HG02759 (cell line): ENCODE measurements around the gene GNAZ.
"Not testable (repeated sequence)": the region's sequence is repeated elsewhere in the genome, so short reads cannot be mapped to it uniquely, and the experiment has no call there.

Source experiments
- ATAC-seq: cut with Tn5 transposase; IDR thresholded peaks from one replicate; pipeline ENCODE4 v1.9.1; 2021; ENCODE audit warnings: mild to moderate bottlenecking, moderate library complexity; ENCODE audit not compliant: unreplicated experiment

The GNAZ gene

DNA sequence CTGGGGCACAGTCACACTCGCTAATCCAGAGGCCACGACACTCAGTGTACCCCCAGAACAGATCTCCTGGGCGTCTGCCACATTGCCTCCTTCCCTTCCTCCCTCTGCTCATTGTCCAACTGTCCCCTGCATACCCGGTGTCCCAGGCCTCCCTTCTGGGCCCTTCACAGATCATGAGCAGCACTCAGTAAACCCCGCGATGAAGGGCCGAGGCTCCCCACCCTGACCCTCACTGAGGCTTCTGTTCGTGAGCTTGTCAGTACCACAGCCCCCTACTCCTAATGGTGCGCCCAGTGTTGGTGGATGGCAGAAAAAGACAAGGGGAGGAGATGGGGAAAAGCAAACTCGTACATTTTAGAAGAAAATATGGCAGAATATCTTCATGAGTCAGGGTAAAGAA lies 58.8 kb downstream of the GNAZ start:
- no peak for ATAC-seq

DNA sequence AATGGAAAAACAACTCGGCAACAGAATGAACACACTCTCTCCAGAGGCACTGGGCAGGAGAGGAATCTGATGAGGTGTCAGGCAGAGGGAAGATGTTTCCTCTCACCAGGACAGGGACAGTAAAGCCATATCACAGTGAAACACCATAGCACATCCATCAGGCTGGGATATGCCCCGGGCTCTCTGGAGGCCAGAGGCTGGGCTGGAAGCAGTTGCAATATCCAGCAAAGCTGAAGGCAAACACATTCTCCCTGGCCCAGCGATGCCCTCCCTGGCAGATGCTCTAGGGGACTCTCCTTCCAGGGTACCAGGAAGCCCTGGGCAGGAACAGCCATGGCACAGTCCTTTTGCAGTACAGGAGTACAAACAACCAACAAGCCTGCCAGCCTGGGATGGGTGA lies 60.4 kb downstream of the GNAZ start:
- no peak for ATAC-seq

DNA sequence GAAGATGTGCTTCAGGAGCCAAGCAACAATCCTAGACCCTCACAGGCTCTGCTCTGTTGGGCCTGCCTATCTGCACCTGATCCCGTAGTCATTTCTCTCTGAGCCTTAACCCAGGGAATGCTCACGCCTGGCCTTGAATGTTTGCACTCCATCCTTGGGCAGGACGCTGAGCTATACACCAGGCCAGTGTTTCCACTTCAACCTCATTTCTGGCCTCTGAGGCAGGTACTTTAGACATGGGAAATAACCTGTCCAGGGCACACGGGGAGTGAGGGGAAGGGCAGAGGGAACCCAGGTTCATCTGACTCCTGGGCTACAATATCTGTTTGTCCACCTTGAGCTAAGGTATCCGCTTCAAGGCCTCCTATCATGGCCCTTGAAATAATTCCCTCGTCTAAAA lies 61.6 kb downstream of the GNAZ start:
- ATAC-seq = no peak

DNA sequence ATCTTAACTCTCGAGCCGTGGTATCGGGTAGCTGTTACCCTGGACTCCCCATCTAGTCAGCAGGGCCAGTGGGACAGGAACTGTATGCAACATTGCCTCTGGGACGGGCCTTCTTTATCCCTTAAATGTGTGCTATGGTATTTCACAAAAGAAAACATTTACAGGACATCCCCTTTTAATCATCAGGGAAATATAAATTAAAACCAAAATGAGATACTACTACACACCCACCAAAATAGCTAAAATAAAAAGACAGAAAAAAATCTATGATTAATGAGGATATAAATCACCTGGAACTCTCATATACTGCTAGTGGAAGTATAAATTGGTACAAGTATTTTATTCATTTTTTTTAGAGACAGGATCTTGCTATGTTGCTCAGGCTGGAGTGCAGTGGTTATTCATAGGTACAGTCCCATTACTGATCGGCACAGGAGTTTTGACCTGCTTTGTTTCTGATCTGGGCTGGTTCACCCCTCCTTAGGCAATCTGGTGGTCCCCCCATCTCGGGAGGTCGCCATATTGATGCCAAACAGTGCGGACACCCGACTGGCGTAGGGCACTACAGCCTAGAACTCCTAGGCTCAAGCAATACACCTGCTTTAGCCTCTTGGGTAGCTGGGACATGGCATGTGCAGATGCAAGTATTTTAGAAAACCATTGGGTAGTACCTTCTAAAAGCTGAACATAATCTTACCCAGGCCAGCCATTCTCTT lies 62.2 kb downstream of the GNAZ start:
- ATAC-seq = no peak

DNA sequence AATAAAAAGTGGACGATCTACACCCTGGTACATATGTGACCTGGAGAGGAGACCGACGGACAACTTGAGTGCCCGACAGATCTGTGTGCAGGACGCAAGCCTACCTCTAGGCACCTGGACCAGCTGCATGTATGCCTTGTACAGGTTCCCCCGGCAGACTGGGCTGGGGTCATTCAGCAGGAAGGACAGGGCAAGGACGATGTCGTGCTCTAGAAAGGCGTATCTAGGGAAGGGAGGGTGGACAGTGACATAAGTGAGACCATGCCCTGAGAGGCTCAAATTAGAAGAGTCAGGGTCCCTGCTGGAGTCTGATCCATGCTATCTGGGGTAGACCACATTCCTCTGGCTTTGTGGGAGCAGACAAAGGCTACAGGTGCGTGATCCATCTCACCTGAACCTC lies 63.6 kb downstream of the GNAZ start:
- no peak for ATAC-seq

DNA sequence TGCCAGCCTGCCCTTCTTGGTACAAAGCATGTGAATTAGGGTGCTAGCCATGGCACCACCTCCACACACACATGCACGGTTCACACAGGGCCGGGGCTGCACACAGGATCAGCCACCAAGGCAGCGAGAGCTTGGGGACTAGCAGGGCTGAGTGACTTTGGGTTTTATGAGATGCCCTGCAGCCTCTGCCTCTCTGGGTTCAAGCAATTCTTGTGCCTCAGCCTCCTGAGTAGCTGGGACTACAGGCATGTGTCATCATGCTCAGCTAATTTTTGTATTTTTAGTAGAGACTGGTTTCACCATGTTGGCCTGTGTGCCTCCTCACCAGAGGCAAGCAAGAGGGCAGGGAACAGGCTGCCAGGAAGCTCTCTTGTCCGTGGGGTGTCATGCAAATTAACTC lies 66.7 kb downstream of the GNAZ start:
- ATAC-seq = not testable (repeated sequence)

DNA sequence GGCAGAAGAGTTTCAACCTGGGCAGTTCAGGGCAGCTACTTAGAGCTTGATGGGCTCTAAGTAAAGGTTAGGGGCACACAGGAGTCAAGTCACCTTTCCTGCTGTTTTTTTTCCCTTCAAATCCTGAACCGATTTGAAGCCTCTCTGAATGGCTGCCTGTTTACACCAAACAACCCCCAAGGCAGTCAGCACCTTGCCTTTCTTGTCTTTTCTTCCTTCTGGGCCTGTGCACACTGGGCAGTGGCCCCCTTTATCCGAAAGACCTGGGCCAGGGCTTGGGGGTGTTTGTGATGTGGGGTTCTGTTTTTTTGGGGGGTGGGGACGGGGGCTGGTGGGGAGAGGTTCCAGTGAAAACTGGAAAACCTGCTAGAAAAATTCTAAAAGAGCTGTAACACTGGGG lies 67.1 kb downstream of the GNAZ start:
- ATAC-seq = no peak

DNA sequence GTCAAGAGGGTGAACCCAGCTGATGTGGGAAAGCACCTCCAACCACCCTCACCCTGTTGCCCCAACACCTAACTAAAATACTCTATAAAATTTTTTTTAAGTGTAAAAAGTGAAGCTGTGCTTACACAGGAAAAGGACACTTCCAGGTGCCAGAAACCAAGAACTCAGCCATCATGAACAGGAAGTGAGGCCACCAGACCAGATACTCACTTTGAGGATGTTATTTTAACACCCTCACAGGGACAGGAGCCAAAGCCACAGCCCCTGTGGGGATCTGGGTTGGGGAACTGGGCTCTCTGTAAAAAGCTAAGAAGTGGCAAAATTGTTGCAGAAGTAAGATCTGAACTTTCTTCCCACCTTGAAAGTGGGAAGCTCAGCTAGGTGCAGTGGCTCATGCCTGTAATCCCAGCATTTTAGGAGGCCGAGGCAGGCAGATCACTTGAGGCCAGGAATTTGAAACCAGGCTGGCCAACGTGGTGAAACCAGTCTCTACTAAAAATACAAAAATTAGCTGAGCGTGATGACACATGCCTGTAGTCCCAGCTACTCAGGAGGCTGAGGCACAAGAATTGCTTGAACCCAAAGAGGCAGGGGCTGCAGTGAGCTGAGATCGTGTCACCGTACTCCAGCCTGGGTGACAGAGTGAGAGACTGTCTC lies 67.7 kb downstream of the GNAZ start:
- ATAC-seq = peak; percentile 44

DNA sequence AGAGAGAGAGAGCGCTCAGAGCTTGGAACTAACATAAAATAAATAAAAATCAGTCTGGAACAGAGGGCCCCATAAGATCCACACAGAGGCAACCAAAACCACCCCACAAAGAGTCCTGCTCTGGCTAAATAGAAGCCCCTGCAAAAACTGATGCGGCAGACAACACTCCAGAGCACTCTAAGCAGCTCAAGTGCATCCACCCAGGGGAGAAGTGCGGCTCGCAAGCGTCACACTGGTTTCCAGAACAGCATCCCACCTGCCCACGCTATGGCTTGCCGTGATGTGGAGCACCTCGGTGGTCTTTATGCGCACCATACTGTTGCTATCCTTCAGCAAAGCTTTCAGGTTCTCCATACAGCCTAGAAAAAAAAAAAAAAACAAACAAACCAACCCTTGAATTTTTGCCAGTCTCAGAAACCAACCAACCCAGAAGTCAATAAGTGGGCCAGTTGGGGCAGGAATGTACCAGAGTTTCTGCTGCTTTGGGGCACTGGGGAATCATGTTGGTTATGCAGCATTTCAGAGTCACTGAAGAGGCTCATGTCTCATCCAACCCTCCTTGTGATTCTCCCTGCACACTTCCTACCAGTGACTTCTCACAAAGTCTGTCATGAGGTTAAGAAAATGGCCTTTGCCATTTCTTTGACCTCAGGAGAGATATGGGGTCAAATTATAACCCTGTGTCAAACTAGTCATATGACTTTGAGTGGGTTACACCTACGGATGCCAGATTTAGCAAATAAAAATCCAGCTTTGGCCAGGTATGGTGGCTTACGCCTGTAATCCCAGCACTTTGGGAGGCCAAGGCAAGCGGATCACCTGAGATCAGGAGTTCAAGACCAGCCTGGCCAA lies 68.5 kb downstream of the GNAZ start:
- no peak for ATAC-seq

DNA sequence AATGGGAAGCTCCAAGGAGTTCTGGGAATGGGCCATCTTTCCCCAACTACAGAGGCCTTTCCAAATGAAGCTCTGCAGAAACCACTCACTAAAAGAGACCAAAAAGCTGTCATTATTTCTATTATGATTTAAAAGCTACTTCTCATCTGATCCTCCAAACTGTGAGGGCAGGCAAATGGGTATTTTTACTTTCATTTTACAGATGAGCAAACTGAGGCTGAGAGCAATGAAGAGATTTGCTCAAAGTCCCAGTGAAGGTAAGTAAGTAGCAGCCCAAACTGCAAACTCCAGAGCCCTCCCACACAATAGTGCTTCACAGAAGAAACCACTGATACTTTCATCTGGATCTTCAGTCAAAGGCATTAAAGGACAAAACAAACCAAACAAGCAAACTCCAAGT lies 70.1 kb downstream of the GNAZ start:
- no peak for ATAC-seq

DNA sequence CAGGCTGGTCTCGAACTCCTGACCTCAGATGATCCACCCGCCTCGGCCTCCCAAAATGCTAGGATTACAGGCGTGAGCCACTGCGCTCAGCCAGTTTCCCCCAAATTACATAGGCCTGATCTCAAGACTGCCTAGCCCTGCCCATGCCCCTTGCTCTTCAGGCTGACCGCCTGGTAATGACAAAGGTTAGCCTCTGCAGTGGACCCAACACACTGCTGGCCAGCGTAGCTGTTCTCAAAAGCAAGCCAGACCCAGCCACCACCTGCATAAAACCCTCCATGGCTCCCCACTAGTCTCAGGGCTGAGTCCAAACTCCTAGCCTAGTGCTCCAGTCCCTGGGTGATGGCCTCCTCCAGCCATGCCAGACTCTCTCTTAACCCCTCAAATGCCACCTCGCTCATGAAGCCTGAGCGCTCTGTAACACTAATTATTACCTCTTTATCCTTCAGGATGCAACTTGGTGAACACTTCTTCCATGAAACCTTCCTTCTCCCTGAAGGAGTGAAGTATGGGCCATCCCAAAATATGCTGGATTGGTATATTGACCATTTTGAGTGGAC lies 72.3 kb downstream of the GNAZ start:
- ATAC-seq = no peak

DNA sequence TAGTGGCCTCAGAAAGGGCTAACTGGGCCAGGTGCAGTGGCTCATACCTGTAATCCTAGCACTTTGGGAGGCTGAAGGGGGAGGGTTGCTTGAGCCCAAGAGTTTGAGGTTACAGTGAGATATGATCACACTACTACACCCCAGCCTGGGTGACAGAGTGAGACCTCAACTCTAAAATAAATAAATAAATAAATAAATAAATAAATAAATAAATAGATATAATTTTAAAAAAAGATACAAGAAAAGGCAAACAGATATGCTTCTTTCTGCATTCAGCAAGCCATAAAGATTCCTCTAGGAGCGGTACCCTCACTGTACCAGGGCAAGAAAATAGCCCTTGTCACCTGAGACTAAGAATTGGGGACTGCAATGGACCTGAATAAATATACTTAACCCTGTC lies 72.8 kb downstream of the GNAZ start:
- ATAC-seq = no peak

DNA sequence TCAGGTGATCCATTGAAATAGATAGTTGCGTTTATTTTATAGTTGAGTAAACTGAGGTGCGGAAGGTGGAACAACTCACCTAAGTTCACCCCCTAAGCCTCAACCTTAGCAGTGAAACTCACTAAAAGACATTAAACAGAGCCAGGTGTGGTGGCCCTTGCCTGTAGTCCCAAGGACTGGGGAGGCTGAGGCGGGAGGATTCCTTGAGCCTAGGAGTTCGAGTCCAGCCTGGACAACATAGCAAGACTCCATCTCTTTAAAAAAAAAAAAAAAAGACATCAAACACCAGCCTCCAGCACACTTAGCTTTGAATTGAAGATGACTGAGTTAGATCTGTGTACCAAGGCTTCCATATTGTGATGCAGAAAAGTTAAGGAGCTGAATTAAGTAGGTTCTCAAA lies 74.1 kb downstream of the GNAZ start:
- no peak for ATAC-seq

DNA sequence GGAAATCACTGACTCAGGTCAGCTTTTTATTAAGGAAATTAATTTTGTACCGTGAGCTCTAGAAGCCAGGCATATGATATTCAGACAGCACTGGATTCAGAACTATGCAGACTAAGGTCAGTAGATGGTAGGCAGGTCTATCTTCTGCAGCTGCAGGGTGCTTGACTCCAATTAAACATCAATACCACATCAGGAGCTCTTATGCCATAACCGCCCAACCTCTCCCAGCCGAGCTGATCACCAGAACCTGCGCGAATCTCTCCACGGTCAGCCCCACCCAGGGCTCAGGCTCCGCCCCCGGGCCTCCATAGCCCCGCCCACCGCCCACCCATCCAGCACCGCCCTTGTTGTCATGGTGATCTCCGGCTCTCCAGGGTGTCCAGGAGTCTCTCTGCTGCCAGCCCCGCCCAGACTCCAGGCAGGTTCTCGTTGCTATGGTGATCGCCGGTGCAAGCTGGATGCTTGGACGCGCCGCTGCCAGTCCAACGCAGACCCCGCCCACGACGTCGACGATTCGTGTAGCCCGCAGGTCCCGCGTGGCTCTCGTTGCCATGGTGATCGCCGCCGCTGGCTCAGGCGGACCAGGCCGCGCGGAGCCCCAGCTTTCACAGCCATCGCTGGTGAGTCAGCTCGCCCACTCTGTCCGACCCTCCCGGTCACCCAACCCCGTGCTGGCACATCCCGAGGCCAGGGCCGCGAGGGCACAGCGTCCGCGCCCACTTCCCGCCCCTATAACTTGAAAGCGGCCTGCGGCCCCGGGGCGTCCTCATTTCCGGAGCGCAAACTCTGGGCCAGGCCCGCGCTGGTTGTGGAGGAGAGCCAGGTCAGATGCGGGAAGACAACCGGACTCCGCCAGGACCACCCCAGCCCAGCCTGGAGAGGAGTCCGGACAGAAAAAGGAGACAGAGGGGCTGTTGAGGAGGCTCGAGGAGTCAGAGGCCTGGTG lies 74.9 kb downstream of the GNAZ start, which contains the start of gene RAB36:
TSS of gene RAB36 (plus strand) at position 546 of the 946 bp plus-strand sequence. CDS start 1,140 bp downstream, outside the sequence.
- ATAC-seq = no peak

DNA sequence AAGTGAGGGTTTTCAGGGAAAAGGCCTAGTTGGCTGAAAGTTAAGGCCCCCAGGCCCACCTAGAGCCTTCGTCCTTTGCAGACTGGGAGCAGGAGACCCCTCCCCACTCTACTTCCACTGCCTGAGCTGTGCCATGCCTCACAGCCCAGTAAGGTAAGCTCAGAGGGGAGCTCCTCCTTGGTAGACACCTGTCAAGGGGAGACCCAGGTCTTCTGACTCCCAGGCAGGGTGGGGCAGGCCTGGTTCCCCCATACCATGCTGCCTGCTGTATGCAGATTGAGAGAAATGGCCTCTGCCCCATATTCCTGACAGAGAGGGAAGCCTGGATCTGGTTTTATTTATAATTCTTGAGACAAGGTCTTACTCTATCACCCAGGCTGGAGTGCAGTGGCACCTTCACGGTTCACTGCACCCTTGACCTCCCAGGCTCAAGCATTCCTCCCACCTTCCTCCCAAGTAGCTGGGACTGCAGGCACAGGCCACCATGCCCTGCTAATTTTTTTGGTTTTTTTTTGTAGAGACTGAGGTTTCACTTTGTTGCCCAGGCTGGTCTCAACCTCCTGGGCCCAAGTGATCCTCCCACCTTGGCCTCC lies 75.7 kb downstream of the GNAZ start:
- no peak for ATAC-seq

DNA sequence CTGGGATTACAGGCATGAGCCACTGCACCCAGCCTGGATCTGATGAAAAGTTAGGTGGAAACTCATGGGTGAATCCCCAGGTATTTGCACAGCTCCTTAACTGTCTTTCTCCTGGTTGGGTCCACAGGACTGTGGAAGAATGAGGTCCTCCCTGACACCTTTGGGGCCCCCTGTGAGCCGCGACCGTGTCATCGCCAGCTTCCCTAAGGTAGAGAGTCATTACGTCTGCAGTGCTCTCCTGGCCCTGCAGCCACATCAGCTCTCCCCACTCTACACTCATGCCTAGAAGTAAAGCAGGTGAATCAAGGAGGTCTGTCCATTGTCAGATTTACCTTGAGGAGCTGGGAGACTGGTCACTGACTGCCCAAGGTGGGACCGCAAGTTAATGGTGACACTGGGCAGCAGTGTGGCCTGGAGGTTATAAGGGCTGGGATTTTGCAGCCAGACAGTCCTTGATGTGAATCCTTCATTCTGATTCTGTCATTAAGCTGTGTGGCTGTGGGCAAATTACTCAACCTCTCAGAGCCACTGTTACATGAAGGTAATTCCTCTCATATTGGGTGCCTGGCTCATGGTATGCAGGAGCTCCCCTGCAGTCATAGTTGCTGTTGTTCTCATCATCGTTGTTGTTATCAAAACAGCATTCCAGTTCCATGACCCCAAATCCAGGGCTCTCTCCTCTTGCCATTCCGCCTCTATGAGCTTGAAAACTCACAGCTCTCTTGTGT lies 76.3 kb downstream of the GNAZ start:
- no peak for ATAC-seq

DNA sequence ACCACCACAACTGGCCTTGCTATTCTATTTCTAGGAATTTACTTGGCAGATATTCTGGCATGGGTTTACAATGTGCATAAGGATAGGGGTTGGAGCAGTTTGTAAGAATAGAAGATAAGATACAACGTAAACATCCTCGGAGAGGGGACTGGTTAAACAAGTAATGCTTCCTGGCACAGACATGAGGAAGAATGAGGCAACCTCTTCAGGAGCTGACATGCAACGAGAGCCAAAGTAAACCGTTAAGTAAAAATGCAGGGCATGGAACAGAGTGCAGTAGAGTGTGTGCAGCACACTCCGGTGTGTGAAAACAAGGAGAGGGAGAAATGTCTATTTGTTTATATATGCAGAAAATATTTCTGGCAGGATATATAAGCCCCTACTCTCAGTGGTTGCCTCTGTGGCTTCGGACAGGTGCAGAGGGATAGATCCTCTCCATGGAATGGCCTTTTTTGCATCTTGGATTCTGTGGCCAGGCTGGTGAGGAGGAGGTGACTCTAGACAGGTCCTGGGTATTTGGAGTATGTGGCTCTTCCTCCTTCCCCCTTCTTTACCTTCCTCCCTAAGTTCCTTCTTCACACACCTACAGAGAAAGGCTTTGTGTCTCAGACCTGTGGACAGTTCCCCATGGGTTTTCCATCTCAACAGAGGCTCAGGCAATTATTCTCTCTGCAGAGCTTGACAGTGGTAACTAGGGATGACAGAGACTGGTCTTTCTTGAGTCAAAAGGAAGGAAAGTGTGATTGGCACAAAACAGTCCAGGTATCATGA lies 77.5 kb downstream of the GNAZ start:
- ATAC-seq = no peak

DNA sequence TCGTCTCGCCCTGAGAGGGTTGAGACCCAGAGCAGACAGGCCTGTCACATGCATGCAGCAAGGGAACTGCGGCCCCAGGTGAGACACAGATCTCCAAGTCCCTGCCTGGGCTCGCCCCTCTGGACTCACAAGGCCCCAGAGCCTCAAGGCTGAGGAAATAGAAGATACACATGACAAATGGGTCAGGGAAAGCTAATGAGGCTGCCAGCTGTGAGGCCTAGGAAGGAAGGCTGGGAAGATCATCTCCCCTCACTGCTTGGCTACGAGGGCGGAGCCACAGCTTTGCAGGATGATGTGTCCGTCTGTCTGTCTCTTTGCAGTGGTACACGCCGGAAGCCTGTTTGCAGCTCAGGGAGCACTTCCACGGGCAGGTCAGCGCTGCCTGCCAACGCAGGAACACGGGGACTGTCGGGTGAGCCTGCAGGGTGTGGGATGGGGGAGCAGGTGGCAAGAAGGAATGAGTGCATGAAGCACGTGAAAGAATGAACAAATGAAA lies 79.5 kb downstream of the GNAZ start:
- no peak for ATAC-seq
